Activated T-helper 2 cell treated with anti-CD3 and anti-CD28 coated beads, Interferon-gamma antibody, Interleukin-2, Interleukin-4, amounts not matched to agents 10 μg/mL and 5 μg/mL and 100 μg/mL, durations not matched to agents 14 hours and 24 hours and 36 hours (primary cell): ENCODE data around the gene C1QTNF7. TPM values are rescaled to one million over a fixed set of nuclear protein-coding genes. Genes with fewer than 3 reads are reported as not detected.

Experiments
- DNase-seq: peaks from one replicate; pipeline ENCODE4 v3.0.0; 2021; ENCODE audit warnings: low spot score
- H3K27ac Mint-ChIP-seq: one replicate; pipeline ENCODE4 v1.8.0; 2021; ENCODE audit warnings: mixed read lengths
- H3K27me3 Mint-ChIP-seq: one replicate; pipeline ENCODE4 v1.8.0; 2021; ENCODE audit warnings: low read depth, mixed read lengths
- H3K36me3 Mint-ChIP-seq: one replicate; pipeline ENCODE4 v1.8.0; 2021; ENCODE audit warnings: low read depth, mixed read lengths
- H3K4me1 Mint-ChIP-seq: one replicate; pipeline ENCODE4 v1.8.0; 2021; ENCODE audit warnings: low read depth, mixed read lengths
- H3K4me3 Mint-ChIP-seq: one replicate; pipeline ENCODE4 v1.8.0; 2021; ENCODE audit warnings: low read depth, mild to moderate bottlenecking, moderate library complexity, mixed read lengths
- H3K9me3 Mint-ChIP-seq: one replicate; pipeline ENCODE4 v1.8.0; 2021; ENCODE audit warnings: mixed read lengths
- intact Hi-C: fragments of 100-400 bp; cut with micrococcal nuclease; formaldehyde crosslinking; loops from one replicate; pipeline ENCODE4 v1.15.1; 2023
- total RNA-seq: library from RNA; stranded (reverse); gene quantifications from 2 replicates; pipeline ENCODE4 v1.2.3, GENCODE V29; 2022

Gene C1QTNF7
- total RNA-seq, 1 donor from 2014 or later = not detected

DNA sequence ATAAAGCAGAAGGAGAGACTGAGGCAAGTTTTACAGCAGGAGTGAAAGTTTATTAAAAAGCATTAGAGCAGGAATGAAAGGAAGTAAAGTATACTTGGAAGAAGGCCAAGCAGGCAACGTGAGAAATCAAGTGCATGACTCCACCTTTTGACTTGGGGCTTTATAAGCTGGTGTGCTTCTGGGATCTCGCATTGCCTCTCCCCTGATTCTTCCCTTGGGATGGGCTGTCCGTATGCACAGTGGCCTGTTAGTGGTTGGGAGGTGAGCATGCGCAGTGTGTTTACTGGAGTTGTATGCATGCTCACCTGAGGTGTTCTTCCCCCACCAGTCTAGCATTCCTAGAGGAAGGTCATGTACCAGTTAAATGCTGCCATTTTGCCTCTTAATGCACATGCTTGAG, 29.1 kb upstream of the C1QTNF7 start:
- no peak for DNase-seq
- no peaks in the 10 kb centered on the region for H3K9me3 Mint-ChIP-seq
- no peak overlapping the region for H3K27ac Mint-ChIP-seq
- H3K4me3 Mint-ChIP-seq = no peak overlapping the region
- H3K4me1 Mint-ChIP-seq = peaks cover 30% of the 10 kb centered on the region
- no peaks in the 10 kb centered on the region for H3K36me3 Mint-ChIP-seq
- peaks cover 5% of the 10 kb centered on the region for H3K27me3 Mint-ChIP-seq
- intact Hi-C loops = no loop called here

DNA sequence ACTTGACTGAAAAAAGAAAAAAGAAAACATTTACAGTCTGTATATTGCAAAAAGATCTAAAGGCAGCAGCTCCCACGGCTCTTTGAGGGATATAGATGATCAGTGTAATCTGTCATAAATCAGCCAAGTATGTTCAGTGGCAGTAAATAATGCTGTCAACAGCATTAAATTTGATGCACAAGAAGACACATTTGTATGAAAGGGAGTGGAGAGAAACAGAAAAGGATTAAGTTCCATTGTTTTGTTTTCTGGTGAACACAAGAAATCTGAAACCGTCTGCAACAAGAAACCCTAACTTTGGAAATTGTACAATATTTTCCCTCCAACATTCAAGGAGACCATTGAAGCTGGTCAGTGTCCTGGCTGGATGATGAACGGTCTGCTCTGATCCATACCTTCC, 27.6 kb upstream of the C1QTNF7 start:
- no peaks in the 10 kb centered on the region for H3K36me3 Mint-ChIP-seq
- H3K4me1 Mint-ChIP-seq = peaks cover 27% of the 10 kb centered on the region
- no peaks in the 10 kb centered on the region for H3K9me3 Mint-ChIP-seq
- intact Hi-C loops = no loop called here
- DNase-seq = no peak
- no peak overlapping the region for H3K27ac Mint-ChIP-seq
- H3K4me3 Mint-ChIP-seq = no peak overlapping the region
- H3K27me3 Mint-ChIP-seq = peaks cover 5% of the 10 kb centered on the region

GRCh38 chr4:15400981-15401671, 26.7 kb upstream of the C1QTNF7 start:
- Mint-ChIP-seq H3K27me3 (peaks cover 9% of the 10 kb centered on the region), H3K4me3 (peak overlapping the region; percentile 55), H3K27ac (peak overlapping the region; percentile 83), H3K36me3 (no peaks in the 10 kb centered on the region), H3K9me3 (no peaks in the 10 kb centered on the region), H3K4me1 (peaks cover 27% of the 10 kb centered on the region)
- DNase-seq = peak; percentile 23
- intact Hi-C loops = loop anchor here (1.0 kb wide), 1 partner anchor 26 kb away; no protein-coding TSS in a partner anchor

- intact Hi-C loops = no loop called here
- no peak overlapping the region for H3K4me3 Mint-ChIP-seq
- no peak overlapping the region for H3K27ac Mint-ChIP-seq
Observed at GRCh38 chr4:15402146-15402545, 25.7 kb upstream of the C1QTNF7 start.

DNA sequence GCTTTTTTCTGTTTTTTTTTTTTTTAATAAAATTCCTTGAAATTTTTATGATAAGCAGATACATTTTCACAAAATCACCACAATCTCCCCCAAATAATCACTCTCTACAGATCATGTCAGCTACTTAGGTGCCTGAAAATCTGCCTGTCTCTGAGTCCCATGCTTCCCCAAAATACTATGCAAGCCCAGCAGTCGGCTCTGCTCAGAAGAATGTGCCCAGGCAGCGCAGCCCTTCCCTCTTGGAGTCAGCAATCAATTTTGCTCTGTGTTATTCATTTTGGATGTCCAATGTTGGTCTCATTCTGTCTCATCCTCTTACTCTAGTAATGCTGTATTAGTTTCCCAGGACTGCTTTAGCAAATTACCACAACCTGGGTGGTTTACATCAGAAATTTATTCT, 24.9 kb upstream of the C1QTNF7 start:
- Mint-ChIP-seq H3K9me3 (no peaks in the 10 kb centered on the region), H3K36me3 (no peaks in the 10 kb centered on the region), H3K27ac (no peak overlapping the region), H3K27me3 (peaks cover 9% of the 10 kb centered on the region), H3K4me3 (no peak overlapping the region), H3K4me1 (peaks cover 26% of the 10 kb centered on the region)
- intact Hi-C loops = no loop called here
- DNase-seq = no peak

More at GRCh38 chr4:15402146-15402545, 25.7 kb upstream of the C1QTNF7 start:
- DNase-seq = no peak
- Mint-ChIP-seq H3K9me3 (no peaks in the 10 kb centered on the region), H3K27me3 (peaks cover 9% of the 10 kb centered on the region), H3K36me3 (no peaks in the 10 kb centered on the region), H3K4me1 (peaks cover 26% of the 10 kb centered on the region)

GRCh38 chr4:15405018-15405417, 22.8 kb upstream of the C1QTNF7 start:
- Mint-ChIP-seq H3K4me1 (peaks cover 25% of the 10 kb centered on the region), H3K36me3 (no peaks in the 10 kb centered on the region), H3K27ac (no peak overlapping the region), H3K4me3 (no peak overlapping the region), H3K27me3 (peaks cover 9% of the 10 kb centered on the region), H3K9me3 (no peaks in the 10 kb centered on the region)
- intact Hi-C loops = no loop called here
- no peak for DNase-seq

GRCh38 chr4:15410750-15411149, 17.1 kb upstream of the C1QTNF7 start:
- DNase-seq = no peak
- Mint-ChIP-seq H3K4me3 (no peak overlapping the region), H3K36me3 (no peaks in the 10 kb centered on the region), H3K27me3 (peaks cover 3% of the 10 kb centered on the region), H3K9me3 (no peaks in the 10 kb centered on the region), H3K27ac (no peak overlapping the region), H3K4me1 (peaks cover 29% of the 10 kb centered on the region)
- intact Hi-C loops = no loop called here

DNA sequence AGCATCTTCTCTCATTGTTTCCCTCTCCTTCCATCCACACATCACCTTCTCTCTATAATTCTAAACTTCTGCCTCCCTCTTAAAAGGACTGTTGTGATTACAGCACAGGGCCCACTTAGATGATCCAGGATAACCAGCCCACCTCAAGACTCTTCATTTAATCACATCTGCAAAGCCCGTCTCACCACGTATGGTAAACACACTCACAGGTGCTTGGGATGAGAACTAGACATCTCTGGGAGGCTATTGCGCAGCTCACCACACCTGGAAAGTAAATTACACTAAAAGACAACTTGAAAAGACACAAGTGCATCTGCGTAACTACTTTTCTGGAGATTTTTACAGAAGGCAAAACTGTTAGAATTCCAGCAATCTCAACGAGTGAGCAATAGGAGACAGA, 15.4 kb upstream of the C1QTNF7 start:
- no peak for DNase-seq
- no peak overlapping the region for H3K4me3 Mint-ChIP-seq
- peaks cover 29% of the 10 kb centered on the region for H3K4me1 Mint-ChIP-seq
- H3K27me3 Mint-ChIP-seq = no peaks in the 10 kb centered on the region
- H3K9me3 Mint-ChIP-seq = no peaks in the 10 kb centered on the region
- no peaks in the 10 kb centered on the region for H3K36me3 Mint-ChIP-seq
- intact Hi-C loops = no loop called here
- H3K27ac Mint-ChIP-seq = no peak overlapping the region

GRCh38 chr4:15413010-15413622, 14.7 kb upstream of the C1QTNF7 start:
- Mint-ChIP-seq H3K4me1 (peaks cover 29% of the 10 kb centered on the region), H3K36me3 (no peaks in the 10 kb centered on the region), H3K9me3 (no peaks in the 10 kb centered on the region), H3K4me3 (no peak overlapping the region), H3K27me3 (no peaks in the 10 kb centered on the region), H3K27ac (no peak overlapping the region)
- intact Hi-C loops = no loop called here
- no peak for DNase-seq

DNA sequence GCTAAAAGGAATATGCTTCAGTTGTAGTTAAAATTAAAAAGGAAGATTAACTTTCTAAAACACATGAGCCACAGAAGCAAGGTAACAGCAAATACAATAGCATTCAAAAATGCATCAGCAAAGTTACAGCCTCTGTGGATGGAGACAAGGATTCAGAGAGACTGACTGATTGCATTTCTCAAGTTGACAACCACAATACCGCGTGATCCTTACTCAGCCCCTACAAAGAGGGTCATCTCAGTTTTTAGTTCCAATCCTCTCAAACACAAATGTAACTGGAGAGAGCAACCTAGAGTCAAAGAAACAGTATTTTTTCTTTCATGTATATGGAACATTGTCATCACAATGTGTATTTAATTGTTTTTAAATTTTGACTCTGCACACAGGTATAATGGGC, 14.2 kb upstream of the C1QTNF7 start:
- H3K27me3 Mint-ChIP-seq = no peaks in the 10 kb centered on the region
- H3K36me3 Mint-ChIP-seq = no peaks in the 10 kb centered on the region
- intact Hi-C loops = no loop called here
- H3K4me1 Mint-ChIP-seq = peaks cover 29% of the 10 kb centered on the region
- H3K27ac Mint-ChIP-seq = no peak overlapping the region
- H3K4me3 Mint-ChIP-seq = no peak overlapping the region
- H3K9me3 Mint-ChIP-seq = no peaks in the 10 kb centered on the region
- DNase-seq = no peak

DNA sequence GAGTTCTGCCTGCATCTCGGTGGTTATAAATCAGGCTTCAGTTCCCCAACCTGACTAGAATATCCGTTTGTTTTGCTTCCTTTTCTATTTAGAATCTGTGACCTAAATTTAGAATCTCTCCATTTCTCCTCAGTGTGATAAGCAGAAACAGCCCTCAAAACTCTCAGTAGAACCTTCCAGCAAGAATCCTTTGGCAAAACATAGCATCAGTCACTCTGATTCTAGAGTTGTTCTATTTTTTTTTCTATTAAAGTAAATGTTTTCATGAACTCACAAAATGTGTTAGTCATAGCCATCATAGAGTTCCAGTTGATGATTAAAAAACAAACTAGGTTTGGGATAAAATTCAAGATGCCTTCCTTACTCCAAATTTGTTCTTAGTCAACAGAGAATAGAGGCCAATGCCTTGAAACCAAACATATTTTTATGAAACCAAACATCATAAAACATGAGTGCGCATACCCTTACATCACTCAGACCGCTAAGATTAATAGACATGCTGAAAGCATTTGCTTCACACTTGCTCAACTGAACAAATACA, 13.2 kb upstream of the C1QTNF7 start:
- no peak for DNase-seq
- H3K36me3 Mint-ChIP-seq = no peaks in the 10 kb centered on the region
- intact Hi-C loops = no loop called here
- no peak overlapping the region for H3K4me3 Mint-ChIP-seq
- H3K4me1 Mint-ChIP-seq = peaks cover 29% of the 10 kb centered on the region
- no peaks in the 10 kb centered on the region for H3K9me3 Mint-ChIP-seq
- H3K27ac Mint-ChIP-seq = no peak overlapping the region
- H3K27me3 Mint-ChIP-seq = no peaks in the 10 kb centered on the region

DNA sequence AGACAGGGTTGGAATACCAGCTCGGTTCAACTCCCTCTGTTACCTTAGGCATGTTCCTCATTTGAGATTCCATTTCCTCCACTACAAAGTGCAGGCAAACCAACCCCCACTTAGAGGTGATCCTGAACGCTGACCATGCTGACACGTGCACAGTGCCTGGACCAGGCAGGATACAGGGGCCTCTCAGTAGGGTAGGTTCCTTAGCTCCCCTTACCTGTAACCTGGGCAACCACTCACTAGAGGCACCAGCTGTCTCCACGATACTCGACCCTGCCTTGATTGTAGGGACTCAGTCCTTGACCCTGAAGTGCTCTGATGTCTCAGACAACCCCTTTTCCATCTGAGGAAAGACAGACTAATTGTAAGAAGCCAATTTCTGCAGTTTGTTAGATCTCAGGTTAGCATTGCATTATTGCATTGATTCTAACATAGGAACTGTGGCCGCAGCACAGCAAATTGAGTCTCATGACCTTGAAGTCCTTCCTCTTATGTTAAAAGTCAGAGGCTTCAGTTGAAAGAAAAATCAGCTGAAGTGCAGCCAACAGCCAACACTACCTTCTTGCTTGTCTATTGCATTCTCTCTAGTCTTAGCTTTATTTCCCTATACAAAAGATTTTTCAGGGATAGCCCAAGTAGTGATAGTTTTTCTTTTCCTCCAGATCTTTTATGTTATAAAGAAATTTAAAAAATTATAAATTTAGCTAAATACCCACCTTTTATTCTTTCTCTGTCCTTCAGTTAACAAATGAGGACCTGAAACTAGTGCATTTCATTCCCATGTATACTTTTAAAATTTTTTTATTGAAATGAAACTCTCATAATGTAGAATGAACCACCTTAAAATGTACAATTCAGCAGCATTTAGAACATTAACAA, 11.2 kb upstream of the C1QTNF7 start:
- Mint-ChIP-seq H3K27me3 (no peaks in the 10 kb centered on the region), H3K27ac (no peak overlapping the region), H3K36me3 (no peaks in the 10 kb centered on the region), H3K9me3 (no peaks in the 10 kb centered on the region), H3K4me3 (no peak overlapping the region), H3K4me1 (peaks cover 20% of the 10 kb centered on the region)
- intact Hi-C loops = no loop called here
- DNase-seq = no peak
